Heart left ventricle (tissue), 16 donors: Measurements from ENCODE around the gene EGFL8. TPM values are rescaled to one million over a fixed set of nuclear protein-coding genes. Genes with fewer than 3 reads are reported as not detected.

Experiments
- ATAC-seq, 4 donors: fragments of 200-7000 bp; cut with Tn5 transposase; one replicate each; pipeline ENCODE4 v1.9.1; 2020 to 2022; ENCODE audit warnings: moderate library complexity in 4 of 4, mild to moderate bottlenecking in 3 of 4, moderate number of reproducible peaks in 1 of 4
- DNase-seq, 5 donors: peaks; one replicate each; pipeline ENCODE4 v3.0.0-alpha.2; 2020
- H3K27ac ChIP-seq, 12 donors: fragments of 200-600 bp; sonication (generic) in 4 of 12; one replicate each; pipeline versions ENCODE4 v1.5.0 to v1.8.0; 2016 to 2022; ENCODE audit warnings: mild to moderate bottlenecking in 2 of 12
- H3K27me3 ChIP-seq, 9 donors: fragments of 200-600 bp; sonication (generic) in 2 of 9; one replicate each; pipeline versions ENCODE4 v1.5.1 to v1.8.0; 2016 to 2022; ENCODE audit warnings: mild to moderate bottlenecking in 3 of 9
- H3K36me3 ChIP-seq, 9 donors: fragments of 200-600 bp; sonication (generic) in 2 of 9; one replicate each; pipeline versions ENCODE4 v1.5.0 to v1.8.0; 2018 to 2022; ENCODE audit warnings: mild to moderate bottlenecking in 2 of 9
- H3K4me1 ChIP-seq, 12 donors: fragments of 200-600 bp; sonication (generic) in 4 of 12; one replicate each; pipeline versions ENCODE4 v1.5.0 to v1.8.0; 2016 to 2022; ENCODE audit warnings: mild to moderate bottlenecking in 3 of 12
- H3K4me3 ChIP-seq, 12 donors: fragments of 200-600 bp; sonication (generic) in 4 of 12; one replicate each; pipeline versions ENCODE4 v1.5.0 to v1.8.0; 2017 to 2022; ENCODE audit warnings: mild to moderate bottlenecking in 9 of 12, moderate library complexity in 4 of 12
- H3K9me3 ChIP-seq, 12 donors: fragments of 200-600 bp; sonication (generic) in 4 of 12; one replicate each; pipeline versions ENCODE4 v1.5.0 to v1.8.0; 2016 to 2022; ENCODE audit warnings: mild to moderate bottlenecking in 1 of 12
- POLR2A ChIP-seq, 2 donors: fragments of 450-650 bp; IDR thresholded peaks; one replicate each; pipeline ENCODE4 v1.6.1; 2017; ENCODE audit warnings: antibody characterized with exemption in 2 of 2, mild to moderate bottlenecking in 2 of 2, moderate library complexity in 2 of 2
- WGBS, 4 donors: extraction: QIAGEN DNeasy Blood & Tissue Kit in 2 of 4; methylation state at CpG; one replicate each; pipeline versions ENCODE4 v1.1.5 to v1.1.7; 2013 to 2018; 5-methylcytosine and 5-hydroxymethylcytosine counted together
- intact Hi-C, 10 donors: fragments of 100-400 bp; cut with DNase I; formaldehyde crosslinking; loops; one replicate each; pipeline versions ENCODE4 v1.11.1 to v1.14.2; 2022
- microRNA-seq, 4 donors: library from miRNA; unstranded; fragments of <30 nt; microRNA quantifications; one replicate each; pipeline versions ENCODE4 to v1.2.0, GENCODE V29; 2017 to 2020
- polyA plus RNA-seq, 2 donors: library from polyadenylated mRNA; stranded (reverse); fragments of 200-250 nt; gene quantifications; one replicate each; pipeline ENCODE4 v1.2.3, GENCODE V29; 2013
- total RNA-seq, 9 donors: library from RNA; depleted of rRNA in 2 of 9; stranded (reverse); fragments of >200 nt in 2 of 9; fragmentation: NEBNext Ultra II Directional in 3 of 9; extraction: Animal tissue kit (Norgen Biotek cat#: 25700) in 3 of 9; gene quantifications; one replicate each; pipeline versions ENCODE4 v1.1.0 to v1.2.4, GENCODE V29; 2016 to 2023
- TF ChIP-seq, protein P1 (sequence below), 12 donors: fragments of 200-600 bp; sonication (generic) in 4 of 12; IDR thresholded peaks; one replicate each; pipeline versions ENCODE4 v1.5.0 to v1.8.0; 2018 to 2022; ENCODE audit warnings: antibody characterized with exemption in 12 of 12, mild to moderate bottlenecking in 5 of 12
- donor health status: ischemic (EF 13 %, LVEDD 7.1; RV severe dilation, severe dysfunction).
- donor health status: healthy with polysubstance abuse.
- donor health status: DM: no; HTN: yes; CAD: no.
- donor health status: DM: no; HTN: no; CAD: no.
- donor health status: ischemic (EF 25% LVEDD 6.9; RV normal size, moderate dysfunction).
- donor health status: ischemic (EF 25% LVEDD 5.7; RV mildly dilated, moderate dysfunction).
- donor health status: healthy.
- donor health status: DM: yes; HTN: yes; CAD: no.
- donor health status: ischemic (EF 35%, LVEDD 5.7; RV mildly dilated, moderate dysfunction).
- donor health status: nonischemic (EF 11% LVEDD 7.7; RV severe dilation, severe dysfunction).
- donor health status: DM: yes; HTN: yes; CAD: no.
- donor health status: PGD.
- donor health status: ischemic (EF 29% LVEDD 5.4; RV normal size, mild dysfunction).
- donor health status: nonischemic (EF 23%, LVEDD 6.1; RV moderate dilation, normal function).

The EGFL8 gene
- total and polyA plus RNA-seq, 11 donors, result 2.4 to 11.2 (median 6.1) TPM

DNA sequence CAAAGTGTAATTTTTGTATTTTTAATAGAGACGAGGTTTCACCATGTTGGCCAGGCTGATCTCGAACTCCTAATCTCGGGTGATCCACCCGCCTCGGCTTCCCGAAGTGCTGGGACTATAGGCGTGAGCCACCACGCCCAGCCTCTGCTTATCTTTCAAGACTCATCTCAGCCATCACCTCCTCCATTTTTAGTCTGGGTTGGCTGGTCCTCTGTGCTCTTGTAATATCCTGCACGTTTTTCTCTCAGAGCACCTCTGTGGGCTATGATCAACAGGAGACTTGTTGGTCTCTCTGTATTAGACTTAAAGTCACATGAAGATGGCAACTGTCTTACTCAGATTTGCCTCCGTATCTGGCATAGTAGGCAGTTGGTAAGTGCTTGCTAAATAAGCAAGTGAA, 51.9 kb downstream of the EGFL8 start:
- TF ChIP-seq, protein P1, sequence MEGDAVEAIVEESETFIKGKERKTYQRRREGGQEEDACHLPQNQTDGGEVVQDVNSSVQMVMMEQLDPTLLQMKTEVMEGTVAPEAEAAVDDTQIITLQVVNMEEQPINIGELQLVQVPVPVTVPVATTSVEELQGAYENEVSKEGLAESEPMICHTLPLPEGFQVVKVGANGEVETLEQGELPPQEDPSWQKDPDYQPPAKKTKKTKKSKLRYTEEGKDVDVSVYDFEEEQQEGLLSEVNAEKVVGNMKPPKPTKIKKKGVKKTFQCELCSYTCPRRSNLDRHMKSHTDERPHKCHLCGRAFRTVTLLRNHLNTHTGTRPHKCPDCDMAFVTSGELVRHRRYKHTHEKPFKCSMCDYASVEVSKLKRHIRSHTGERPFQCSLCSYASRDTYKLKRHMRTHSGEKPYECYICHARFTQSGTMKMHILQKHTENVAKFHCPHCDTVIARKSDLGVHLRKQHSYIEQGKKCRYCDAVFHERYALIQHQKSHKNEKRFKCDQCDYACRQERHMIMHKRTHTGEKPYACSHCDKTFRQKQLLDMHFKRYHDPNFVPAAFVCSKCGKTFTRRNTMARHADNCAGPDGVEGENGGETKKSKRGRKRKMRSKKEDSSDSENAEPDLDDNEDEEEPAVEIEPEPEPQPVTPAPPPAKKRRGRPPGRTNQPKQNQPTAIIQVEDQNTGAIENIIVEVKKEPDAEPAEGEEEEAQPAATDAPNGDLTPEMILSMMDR (IDR thresholded peaks at IDR 0.05), result no peak
- no peak for TF ChIP-seq POLR2A (IDR thresholded peaks at IDR 0.05)
- no peaks in the 10 kb centered on the region for H3K27me3 ChIP-seq
- H3K36me3 ChIP-seq, result peaks cover 0 to 78% (median 26%) of the 10 kb centered on the region in 9 donors
- no peak overlapping the region for H3K27ac ChIP-seq
- ATAC-seq, result no peak
- 81 to 86% (median 85%) methylated on average over 10 of the region's 10 CpGs for WGBS, 4 donors
- intact Hi-C loops, result no loop called here
- H3K4me3 ChIP-seq, result no peak overlapping the region
- no peaks in the 10 kb centered on the region for H3K4me1 ChIP-seq
- no peak for DNase-seq
- H3K9me3 ChIP-seq, result no peaks in the 10 kb centered on the region

GRCh38 chr6:32216998-32217397, 52.6 kb downstream of the EGFL8 start:
- H3K36me3 ChIP-seq, result peaks cover 0 to 82% (median 26%) of the 10 kb centered on the region in 9 donors
- intact Hi-C loops, result no loop called here
- ATAC-seq (no peak), DNase-seq (no peak)
- H3K4me1 ChIP-seq, result peaks cover 0 to under 1% (median 0%) of the 10 kb centered on the region in 12 donors
- 84 to 89% (median 87%) methylated on average over 11 of the region's 11 CpGs for WGBS, 4 donors
- H3K4me3 ChIP-seq, result no peak overlapping the region
- no peaks in the 10 kb centered on the region for H3K27me3 ChIP-seq
- TF ChIP-seq, protein P1 (IDR thresholded peaks at IDR 0.05), result no peak
- TF ChIP-seq POLR2A (IDR thresholded peaks at IDR 0.05), result no peak
- no peaks in the 10 kb centered on the region for H3K9me3 ChIP-seq
- H3K27ac ChIP-seq, result no peak overlapping the region

Small RNA genes within 50 kb of the gene (microRNA-seq; reads per million reads assigned to microRNA genes)
- 0 to 3.7 (median 2.4) reads per million in 4 donors for gene MIR6721
- gene MIR6833, result 0.19 to 0.77 (median 0.40) reads per million in 4 donors

Other genes starting within 250 kb of the EGFL8 start
- 100 to 1,000 TPM in 1 of 9 donors, 10 to 100 TPM in 1, 1 to 10 TPM in 6, under 1 TPM in 1; 0.69 to 103 (median 5.3) TPM for gene C2, start 236.9 kb upstream of the EGFL8 start, total RNA-seq
- gene C2, start 236.9 kb upstream of the EGFL8 start, polyA plus RNA-seq, result 1 to 10 TPM; 1.0 to 1.3 TPM
- 100 to 1,000 TPM in 1 of 9 donors, 10 to 100 TPM in 1, 1 to 10 TPM in 7; 3.0 to 151 (median 5.3) TPM for gene CFB, start 218.5 kb upstream of the EGFL8 start, total RNA-seq
- 1 to 10 TPM; 3.7 to 5.4 TPM for gene CFB, start 218.5 kb upstream of the EGFL8 start, polyA plus RNA-seq
- gene NELFE, start 205.6 kb upstream of the EGFL8 start, total RNA-seq, result 10 to 100 TPM; 37.2 to 82.0 (median 46.4) TPM
- gene NELFE, start 205.6 kb upstream of the EGFL8 start, polyA plus RNA-seq, result 10 to 100 TPM; 35.4 to 82.0 TPM
- 10 to 100 TPM; 24.5 to 51.8 (median 36.4) TPM for gene SKIC2, start 205.4 kb upstream of the EGFL8 start, total RNA-seq
- 10 to 100 TPM; 29.3 to 35.1 TPM for gene SKIC2, start 205.4 kb upstream of the EGFL8 start, polyA plus RNA-seq
- gene DXO, start 192.5 kb upstream of the EGFL8 start, total RNA-seq, result 10 to 100 TPM in 8 of 9 donors, 1 to 10 TPM in 1; 9.4 to 17.8 (median 12.8) TPM
- gene DXO, start 192.5 kb upstream of the EGFL8 start, polyA plus RNA-seq, result 10 to 100 TPM; 11.3 to 14.3 TPM
- 100 to 1,000 TPM in 3 of 9 donors, 10 to 100 TPM in 6; 51.6 to 301 (median 82.4) TPM for gene C4A, start 182.5 kb upstream of the EGFL8 start, total RNA-seq
- 10 to 100 TPM; 34.5 to 34.6 TPM for gene C4A, start 182.5 kb upstream of the EGFL8 start, polyA plus RNA-seq
- gene C4B, start 149.8 kb upstream of the EGFL8 start, total RNA-seq, result 100 to 1,000 TPM in 3 of 9 donors, 10 to 100 TPM in 6; 40.9 to 307 (median 75.7) TPM
- 10 to 100 TPM; 30.8 to 33.0 TPM for gene C4B, start 149.8 kb upstream of the EGFL8 start, polyA plus RNA-seq
- gene CYP21A2, start 126.2 kb upstream of the EGFL8 start, total RNA-seq, result 1 to 10 TPM in 1 of 9 donors, under 1 TPM in 6, not detected in 2; 0.14 to 3.0 (median 0.69) TPM
- 1 to 10 TPM in 1 of 2 donors, under 1 TPM in 1; 0.11 to 1.0 TPM for gene CYP21A2, start 126.2 kb upstream of the EGFL8 start, polyA plus RNA-seq
- gene TNXB, start 55.3 kb upstream of the EGFL8 start, total RNA-seq, result 100 to 1,000 TPM in 3 of 9 donors, 10 to 100 TPM in 6; 17.8 to 234 (median 56.9) TPM
- 10 to 100 TPM; 23.8 to 47.9 TPM for gene TNXB, start 55.3 kb upstream of the EGFL8 start, polyA plus RNA-seq
- 10 to 100 TPM; 11.1 to 56.8 (median 28.7) TPM for gene ATF6B, start 36.3 kb upstream of the EGFL8 start, total RNA-seq
- gene ATF6B, start 36.3 kb upstream of the EGFL8 start, polyA plus RNA-seq, result 10 to 100 TPM; 26.8 to 28.8 TPM
- 1 to 10 TPM; 1.3 to 3.7 (median 2.9) TPM for gene FKBPL, start 34.3 kb upstream of the EGFL8 start, total RNA-seq
- gene FKBPL, start 34.3 kb upstream of the EGFL8 start, polyA plus RNA-seq, result 1 to 10 TPM; 2.9 to 9.3 TPM
- gene PRRT1, start 12.7 kb upstream of the EGFL8 start, total RNA-seq, result 1 to 10 TPM in 1 of 9 donors, under 1 TPM in 8; 0.28 to 1.1 (median 0.61) TPM
- gene PRRT1, start 12.7 kb upstream of the EGFL8 start, polyA plus RNA-seq, result under 1 TPM; 0.82 to 0.95 TPM
- 10 to 100 TPM; 17.1 to 34.0 (median 22.7) TPM for gene PPT2, start 10.5 kb upstream of the EGFL8 start, total RNA-seq
- gene PPT2, start 10.5 kb upstream of the EGFL8 start, polyA plus RNA-seq, result 10 to 100 TPM; 13.1 to 21.6 TPM
- 10 to 100 TPM; 45.5 to 61.7 (median 51.0) TPM for gene AGPAT1, start 11.5 kb downstream of the EGFL8 start, total RNA-seq
- gene AGPAT1, start 11.5 kb downstream of the EGFL8 start, polyA plus RNA-seq, result 10 to 100 TPM; 43.5 to 79.1 TPM
- gene RNF5, start 13.8 kb downstream of the EGFL8 start, total RNA-seq, result 100 to 1,000 TPM in 2 of 9 donors, 10 to 100 TPM in 7; 62.7 to 136 (median 84.5) TPM
- gene RNF5, start 13.8 kb downstream of the EGFL8 start, polyA plus RNA-seq, result 100 to 1,000 TPM in 1 of 2 donors, 10 to 100 TPM in 1; 95.1 to 132 TPM
- 1 to 10 TPM in 6 of 9 donors, under 1 TPM in 2, not detected in 1; 0.69 to 5.7 (median 2.2) TPM for gene AGER, start 19.7 kb downstream of the EGFL8 start, total RNA-seq
- gene AGER, start 19.7 kb downstream of the EGFL8 start, polyA plus RNA-seq, result 1 to 10 TPM; 1.4 to 1.6 TPM
- 10 to 100 TPM; 25.3 to 60.4 (median 39.7) TPM for gene PBX2, start 25.6 kb downstream of the EGFL8 start, total RNA-seq
- gene PBX2, start 25.6 kb downstream of the EGFL8 start, polyA plus RNA-seq, result 10 to 100 TPM; 35.7 to 42.1 TPM
- gene GPSM3, start 28.0 kb downstream of the EGFL8 start, total RNA-seq, result 10 to 100 TPM in 2 of 9 donors, 1 to 10 TPM in 7; 1.6 to 41.0 (median 3.8) TPM
- 1 to 10 TPM; 2.9 to 5.5 TPM for gene GPSM3, start 28.0 kb downstream of the EGFL8 start, polyA plus RNA-seq
- 10 to 100 TPM; 15.8 to 55.5 (median 24.6) TPM for gene NOTCH4, start 59.5 kb downstream of the EGFL8 start, total RNA-seq
- gene NOTCH4, start 59.5 kb downstream of the EGFL8 start, polyA plus RNA-seq, result 10 to 100 TPM; 32.8 to 42.2 TPM
- not detected for gene TSBP1, start 207.3 kb downstream of the EGFL8 start, total RNA-seq
- not detected for gene TSBP1, start 207.3 kb downstream of the EGFL8 start, polyA plus RNA-seq
- gene BTNL2, start 242.6 kb downstream of the EGFL8 start, total RNA-seq, result not detected
- not detected for gene BTNL2, start 242.6 kb downstream of the EGFL8 start, polyA plus RNA-seq